PC-3 (cell line): ENCODE results near the gene CA5A.

Experiments
- EZH2 ChIP-seq: fragments of 300-600 bp; sonication (generic); IDR thresholded peaks from one replicate; pipeline ENCODE4 v1.6.1; 2017; ENCODE audit warnings: antibody characterized with exemption, mild to moderate bottlenecking, low read length; ENCODE audit not compliant: unreplicated experiment
- TF ChIP-seq, protein P1 (sequence below): fragments of 300-600 bp; sonication (generic); conservative IDR thresholded peaks from 2 replicates; pipeline ENCODE4 v1.5.1; 2017; ENCODE audit warnings: antibody characterized with exemption, low read depth, mild to moderate bottlenecking, low read length

DNA sequence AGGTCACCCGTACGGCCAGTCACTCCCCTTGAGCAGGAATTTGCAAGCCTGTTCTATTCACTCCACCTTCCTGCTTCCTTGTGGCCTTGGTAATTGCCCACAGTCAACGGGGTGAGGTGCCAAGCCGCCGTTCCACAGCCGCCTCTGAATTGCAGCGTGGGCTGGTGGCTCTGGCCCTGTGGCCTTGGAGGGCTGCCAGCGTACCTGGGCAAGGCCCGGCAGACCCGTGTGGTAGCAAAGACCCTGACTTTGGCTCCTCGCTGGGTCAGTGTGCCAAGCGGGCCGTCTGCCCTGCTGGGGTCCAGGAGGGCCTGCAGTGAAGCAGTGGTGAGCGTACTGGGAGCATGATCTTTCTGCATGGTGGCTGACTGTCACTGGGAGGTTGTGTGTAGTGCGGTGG lies 18.5 kb upstream of the CA5A start:
- TF ChIP-seq, protein P1, sequence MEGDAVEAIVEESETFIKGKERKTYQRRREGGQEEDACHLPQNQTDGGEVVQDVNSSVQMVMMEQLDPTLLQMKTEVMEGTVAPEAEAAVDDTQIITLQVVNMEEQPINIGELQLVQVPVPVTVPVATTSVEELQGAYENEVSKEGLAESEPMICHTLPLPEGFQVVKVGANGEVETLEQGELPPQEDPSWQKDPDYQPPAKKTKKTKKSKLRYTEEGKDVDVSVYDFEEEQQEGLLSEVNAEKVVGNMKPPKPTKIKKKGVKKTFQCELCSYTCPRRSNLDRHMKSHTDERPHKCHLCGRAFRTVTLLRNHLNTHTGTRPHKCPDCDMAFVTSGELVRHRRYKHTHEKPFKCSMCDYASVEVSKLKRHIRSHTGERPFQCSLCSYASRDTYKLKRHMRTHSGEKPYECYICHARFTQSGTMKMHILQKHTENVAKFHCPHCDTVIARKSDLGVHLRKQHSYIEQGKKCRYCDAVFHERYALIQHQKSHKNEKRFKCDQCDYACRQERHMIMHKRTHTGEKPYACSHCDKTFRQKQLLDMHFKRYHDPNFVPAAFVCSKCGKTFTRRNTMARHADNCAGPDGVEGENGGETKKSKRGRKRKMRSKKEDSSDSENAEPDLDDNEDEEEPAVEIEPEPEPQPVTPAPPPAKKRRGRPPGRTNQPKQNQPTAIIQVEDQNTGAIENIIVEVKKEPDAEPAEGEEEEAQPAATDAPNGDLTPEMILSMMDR, result no peak
- no peak for TF ChIP-seq EZH2
